HG03095 (cell line): Measurements from ENCODE around the gene PLCL1.
A peak's percentile ranks its signal among the peaks of the same experiment; 100 is the strongest.

Experiments used
- ATAC-seq: cut with Tn5 transposase; IDR thresholded peaks from one replicate; pipeline ENCODE4 v1.9.1; 2021; ENCODE audit warnings: moderate library complexity; ENCODE audit not compliant: unreplicated experiment

PLCL1 gene

DNA sequence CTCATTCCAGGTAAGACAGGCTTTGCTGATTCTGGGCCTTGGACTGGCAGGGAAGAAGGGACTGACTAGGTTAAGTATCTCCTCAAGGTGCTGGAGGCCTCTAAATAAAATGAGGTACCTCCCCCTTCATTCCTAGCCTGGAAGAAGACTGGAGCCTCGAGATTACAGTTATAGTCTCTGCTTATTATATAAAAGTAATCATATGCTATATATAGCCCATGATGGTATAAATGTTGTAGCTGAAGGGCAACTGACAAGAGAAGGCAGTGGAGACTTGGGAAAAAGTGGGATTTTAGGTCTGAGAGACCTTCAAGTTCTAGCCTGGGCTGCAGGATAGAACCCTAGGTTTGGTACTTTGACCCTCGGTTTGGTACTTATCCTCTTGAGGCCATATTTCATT, 248.3 kb downstream of the PLCL1 start:
- no peak for ATAC-seq

DNA sequence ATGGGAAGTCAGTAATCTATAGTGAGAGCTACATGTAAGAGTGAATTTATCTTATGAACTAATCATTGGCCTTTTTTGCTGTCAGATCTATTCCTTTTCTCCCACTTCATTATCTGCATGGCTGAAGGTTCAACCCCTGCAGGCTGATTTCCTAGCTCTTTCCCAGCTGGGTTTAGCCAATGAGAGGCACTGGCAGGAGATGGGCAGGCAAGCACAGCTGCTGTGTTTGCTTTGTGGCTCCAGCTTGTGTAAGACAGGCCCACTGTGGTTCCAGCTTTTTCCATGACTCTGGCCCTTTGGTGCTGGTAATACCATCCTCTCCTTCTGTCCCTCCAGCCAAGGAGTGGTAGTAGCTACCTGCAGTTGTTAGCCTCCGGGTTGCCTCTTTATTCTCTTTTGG, 248.8 kb downstream of the PLCL1 start:
- ATAC-seq, result no peak

DNA sequence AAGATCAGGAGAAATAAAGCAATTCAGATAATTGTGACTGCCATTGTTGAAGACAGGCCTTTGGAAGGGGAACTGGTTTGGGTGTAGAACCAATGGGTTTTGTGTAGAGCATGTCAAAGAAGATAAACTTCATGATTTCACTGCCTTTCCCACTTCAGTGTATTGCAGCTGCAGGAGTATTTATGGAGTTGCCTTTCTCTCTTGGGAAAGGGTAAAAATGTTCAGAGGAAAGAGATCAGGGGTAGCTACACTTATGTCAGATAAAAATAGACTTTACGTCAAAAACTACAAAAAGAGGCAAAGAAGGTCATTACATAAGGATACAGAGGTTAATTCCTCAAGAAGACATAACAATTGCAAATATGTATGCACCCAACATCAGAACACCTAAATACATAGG, 249.4 kb downstream of the PLCL1 start:
- ATAC-seq, result no peak

DNA sequence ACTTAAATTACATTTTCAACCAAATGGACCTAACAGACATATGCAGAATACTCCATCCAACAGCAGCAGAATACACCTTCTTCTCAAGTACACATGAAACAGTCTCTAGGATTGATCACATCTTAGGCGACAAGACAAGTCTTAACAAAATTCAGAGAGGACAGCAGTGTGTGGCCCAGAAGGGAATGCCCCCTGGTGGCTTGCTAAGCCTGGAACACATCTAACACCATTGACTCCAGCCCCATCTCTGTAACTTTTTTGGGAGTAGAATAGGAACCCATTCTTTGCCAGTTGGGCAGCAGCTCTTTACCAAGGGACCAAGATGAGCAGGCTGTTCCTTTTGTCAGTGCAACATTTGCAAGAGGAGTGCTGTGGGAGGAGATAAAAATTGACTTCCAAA, 249.9 kb downstream of the PLCL1 start:
- peak; percentile 89 for ATAC-seq

DNA sequence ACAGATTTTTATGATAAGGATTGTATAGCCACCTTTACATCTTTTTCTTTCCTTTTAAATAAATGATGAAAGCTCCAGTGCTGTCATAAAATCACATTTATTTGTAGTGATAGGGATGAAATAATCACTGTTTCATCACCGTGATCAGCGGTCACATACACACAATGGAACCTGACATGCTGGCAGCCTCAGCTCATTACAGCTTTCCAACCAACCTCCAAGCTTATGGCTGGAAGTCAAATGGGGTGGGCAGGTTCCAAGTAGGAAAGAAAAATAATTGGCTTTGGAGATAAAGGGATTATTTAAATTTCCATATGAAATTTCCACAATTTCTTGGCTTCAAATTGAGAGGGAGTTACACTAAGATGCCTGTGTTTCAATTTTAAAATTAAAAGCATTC, 251.3 kb downstream of the PLCL1 start:
- ATAC-seq, result no peak

DNA sequence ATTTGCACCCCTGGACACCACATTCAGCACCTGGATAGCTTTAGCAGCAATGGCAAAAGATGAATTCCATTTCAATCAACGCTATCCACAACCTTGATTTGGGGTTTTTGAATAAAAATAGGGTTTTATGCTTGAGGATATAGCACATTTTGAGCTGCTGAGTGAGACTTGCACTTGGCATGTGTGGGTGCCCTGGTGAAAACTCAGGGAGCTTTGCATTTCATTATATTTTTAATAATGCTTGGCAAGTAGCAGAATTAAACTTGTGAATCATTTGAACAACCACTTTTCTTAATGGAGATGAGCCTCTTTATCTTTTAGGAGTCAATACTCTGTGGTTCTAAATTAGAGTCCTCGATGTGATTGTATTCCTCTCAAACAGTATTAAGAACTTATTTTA, 252.4 kb downstream of the PLCL1 start:
- ATAC-seq, result no peak

DNA sequence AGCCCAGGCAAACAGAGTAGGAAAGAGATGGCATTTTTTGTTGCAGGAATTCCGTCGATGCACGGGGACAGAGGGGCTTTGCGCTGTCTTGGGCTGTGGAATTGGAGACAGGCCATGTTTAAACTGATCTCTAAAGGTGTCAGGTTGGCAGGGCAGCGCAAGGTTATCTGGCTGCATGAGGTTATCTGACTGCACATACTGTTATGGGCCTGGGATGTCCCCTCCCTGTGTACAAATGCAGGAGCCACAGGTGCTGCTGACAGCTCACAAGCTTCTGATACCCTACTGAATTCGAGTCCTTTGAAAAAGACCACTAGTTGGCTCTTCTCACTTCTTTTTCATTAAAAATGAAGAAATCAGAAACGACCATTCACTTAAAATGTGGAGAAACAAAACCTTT, 255.4 kb downstream of the PLCL1 start:
- no peak for ATAC-seq

DNA sequence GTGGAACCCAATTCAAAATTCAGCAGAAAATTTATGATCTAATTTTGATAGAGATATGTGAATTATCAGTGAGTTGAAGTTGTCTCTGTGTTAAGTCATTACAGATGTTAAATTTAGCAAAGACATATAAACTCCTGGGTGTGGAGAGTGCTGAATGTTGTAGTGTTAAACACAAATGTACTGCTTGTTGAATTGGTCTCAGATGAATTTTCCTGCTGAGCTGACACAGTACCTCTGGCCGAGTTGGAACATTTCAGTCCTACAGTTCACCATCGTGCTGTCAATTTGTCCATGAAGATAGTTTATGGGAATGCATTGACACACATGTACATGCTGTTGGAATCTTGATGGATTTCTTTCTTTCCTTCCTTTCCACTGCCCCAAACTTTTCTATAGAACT, 255.9 kb downstream of the PLCL1 start:
- no peak for ATAC-seq

DNA sequence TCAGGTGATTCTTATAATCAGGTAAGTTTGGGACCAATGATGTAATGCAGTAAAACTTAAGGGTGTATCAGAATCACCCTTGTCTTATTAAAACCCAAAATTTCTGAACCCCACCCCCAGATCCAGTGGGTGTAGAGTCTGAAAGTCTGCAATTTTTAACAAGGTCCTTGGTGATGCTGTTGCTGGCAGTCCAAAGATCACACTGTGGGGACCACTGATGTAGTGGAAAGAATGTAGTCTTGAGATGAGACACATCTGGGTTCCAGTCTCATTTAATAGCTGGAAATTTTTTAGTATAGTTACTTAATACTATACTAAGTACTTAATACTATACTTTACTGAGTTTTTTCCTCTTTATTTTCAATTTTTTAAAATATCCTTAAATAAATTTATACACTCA, 258.4 kb downstream of the PLCL1 start:
- no peak for ATAC-seq

DNA sequence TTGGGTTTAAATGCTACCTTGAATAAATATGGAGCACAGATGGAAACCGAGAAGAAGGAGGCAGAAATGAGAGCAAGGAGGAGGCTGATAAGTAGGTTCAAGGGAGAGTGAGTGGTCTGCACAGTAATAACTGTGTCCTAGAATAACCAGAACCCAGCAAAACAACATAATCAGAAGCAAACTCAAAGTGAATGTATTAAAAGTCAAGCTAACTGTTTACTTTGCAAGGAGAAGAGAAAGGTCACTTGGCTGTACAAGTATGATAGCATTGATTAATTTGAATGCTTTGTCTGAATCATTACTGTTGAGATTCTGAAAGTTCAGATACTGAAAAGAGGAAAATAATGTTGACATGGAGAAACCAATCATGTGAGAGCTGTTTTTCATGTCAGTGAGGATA, 258.8 kb downstream of the PLCL1 start:
- ATAC-seq, result no peak

DNA sequence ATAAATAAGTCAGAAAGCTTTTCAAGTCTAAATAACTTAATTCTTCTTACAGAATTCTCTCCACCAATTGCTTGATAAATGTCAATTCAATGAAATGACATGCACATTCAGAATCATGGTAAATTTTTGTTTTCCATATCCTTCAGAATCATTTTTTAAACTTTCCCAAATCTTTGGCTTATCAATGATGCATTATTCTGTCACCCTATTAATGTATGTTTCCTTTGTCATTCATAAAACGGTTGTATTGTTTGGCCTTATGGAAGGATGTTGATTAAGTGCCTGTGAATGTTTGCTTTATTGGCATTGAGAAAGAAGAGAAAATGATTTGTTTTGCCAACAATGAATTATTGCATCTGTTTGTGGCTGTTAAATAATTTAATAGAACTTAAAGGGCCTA, 260.9 kb downstream of the PLCL1 start:
- no peak for ATAC-seq

DNA sequence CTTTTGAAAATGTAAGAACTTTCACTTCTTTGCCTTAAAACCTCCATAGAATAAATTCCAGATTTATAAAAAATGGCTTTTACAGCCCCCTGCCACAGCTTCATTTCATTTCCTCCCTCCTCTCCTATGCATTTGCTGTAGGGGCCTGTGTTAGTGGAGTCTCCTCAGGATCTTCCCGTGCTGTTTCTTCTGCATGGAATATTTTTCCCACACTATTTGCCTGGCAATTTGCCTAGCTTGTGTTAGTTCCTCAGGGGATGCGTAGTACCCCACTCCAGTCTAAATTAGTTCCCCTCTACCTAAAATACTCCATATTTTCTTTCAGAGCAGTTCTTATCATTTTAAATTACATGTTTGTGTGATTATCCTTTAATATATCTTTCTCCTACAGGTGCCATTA, 262.2 kb downstream of the PLCL1 start:
- no peak for ATAC-seq

DNA sequence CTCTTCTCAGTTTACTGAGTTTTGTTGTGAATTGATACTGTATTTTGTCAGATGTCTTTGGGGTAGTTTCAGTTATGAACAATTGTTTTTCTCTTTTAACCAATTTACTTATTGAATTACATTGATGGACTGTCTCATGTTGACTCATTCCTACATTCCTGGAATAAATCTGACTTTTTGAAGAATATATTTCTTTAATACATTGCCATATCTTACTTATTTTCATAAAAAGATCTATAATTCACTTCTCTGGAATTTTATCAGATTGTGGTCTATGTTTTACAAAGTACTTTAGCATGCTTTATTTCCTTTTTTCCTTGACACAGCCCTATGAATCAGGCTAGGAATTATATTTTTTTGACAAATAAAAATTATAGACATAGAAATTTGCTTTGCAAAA, 268.3 kb downstream of the PLCL1 start:
- ATAC-seq, result no peak

DNA sequence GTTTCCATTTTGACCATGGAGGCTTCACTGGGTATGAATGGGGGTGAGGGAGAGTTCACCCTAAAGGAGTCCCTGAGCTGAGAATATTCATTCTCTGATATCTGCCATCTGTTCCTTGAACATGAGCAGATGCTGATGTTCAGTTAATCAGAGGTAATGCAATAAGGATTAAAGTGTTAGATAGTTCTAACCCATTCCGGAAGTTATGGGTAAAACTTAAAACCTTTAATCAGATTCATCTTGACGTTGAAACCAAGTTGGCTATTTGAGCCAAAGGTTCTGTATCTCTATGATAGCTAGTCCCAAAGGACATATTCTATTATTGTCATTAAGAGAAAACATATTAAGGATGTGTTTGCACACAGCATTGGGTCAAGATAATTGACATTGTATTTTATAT, 268.9 kb downstream of the PLCL1 start:
- ATAC-seq, result no peak

DNA sequence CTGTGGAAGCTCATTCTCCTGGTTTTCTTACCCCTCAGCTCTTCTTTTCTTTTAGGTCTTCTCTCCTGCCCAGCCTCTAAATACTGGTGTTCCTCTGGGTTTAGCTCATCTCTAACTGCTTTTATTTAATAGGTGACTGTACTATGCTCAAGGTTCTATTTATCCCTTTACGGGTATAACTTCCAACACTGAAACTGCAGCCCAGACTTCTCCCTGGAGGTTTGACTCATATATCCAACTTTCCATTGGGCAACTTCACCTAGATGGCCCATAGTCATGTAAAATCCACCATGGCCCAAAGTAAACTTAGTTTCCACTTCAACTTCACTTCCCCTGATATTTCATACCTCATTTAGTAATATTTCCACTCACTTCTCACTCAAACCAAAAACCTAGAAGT, 273.1 kb downstream of the PLCL1 start:
- ATAC-seq, result no peak

DNA sequence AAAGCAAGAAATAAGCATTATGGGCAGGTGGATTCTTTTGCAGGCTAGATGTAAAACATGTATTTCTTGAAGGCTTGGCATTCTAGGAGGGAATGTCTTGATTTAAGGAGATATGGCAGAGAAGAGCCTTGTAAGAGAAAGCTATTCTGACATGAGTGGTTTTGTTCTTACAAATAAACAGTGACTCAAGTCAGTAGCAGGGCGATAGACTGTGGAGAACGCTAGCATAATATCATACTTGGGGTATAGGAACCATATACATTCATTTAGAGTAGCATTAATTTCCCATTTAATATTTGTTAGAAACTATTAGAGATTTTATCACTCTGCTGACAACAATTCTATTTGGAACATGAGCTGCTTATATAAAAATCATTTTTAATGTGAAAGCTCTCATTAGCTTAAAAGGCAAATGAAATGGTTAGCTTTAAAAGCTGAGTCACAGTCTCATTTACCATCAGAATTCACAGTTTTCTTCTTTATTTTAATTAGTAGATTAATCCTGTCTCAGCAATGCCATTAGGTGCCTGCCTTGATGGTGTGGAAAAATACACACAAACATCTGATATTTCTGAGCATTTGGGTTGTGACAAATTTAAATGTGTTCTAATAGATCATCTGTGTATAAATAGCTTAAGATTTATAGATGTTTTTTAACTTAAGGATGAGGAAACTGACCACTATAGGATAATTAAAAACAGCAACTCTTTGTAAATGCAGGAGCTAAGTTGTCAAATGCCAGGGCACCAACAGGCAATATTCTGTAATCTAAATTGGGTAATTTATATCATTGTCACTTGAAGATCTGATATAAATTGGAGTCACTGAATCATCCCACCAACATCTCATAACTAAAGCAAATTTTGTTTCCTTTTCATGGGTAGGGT, 276.7 kb downstream of the PLCL1 start:
- no peak for ATAC-seq

DNA sequence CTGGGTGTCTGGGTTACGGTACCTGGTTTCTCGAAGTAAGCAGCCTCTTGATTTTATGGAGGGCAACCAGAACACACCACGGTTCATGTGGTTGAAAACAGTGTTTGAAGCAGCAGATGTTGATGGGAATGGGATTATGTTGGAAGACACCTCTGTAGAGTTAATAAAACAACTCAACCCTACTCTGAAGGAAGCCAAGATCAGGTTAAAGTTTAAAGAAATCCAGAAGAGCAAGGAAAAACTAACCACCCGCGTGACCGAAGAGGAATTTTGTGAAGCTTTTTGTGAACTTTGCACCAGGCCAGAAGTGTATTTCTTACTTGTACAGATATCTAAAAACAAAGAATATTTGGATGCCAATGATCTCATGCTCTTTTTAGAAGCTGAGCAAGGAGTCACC, 279.8 kb downstream of the PLCL1 start:
- no peak for ATAC-seq

DNA sequence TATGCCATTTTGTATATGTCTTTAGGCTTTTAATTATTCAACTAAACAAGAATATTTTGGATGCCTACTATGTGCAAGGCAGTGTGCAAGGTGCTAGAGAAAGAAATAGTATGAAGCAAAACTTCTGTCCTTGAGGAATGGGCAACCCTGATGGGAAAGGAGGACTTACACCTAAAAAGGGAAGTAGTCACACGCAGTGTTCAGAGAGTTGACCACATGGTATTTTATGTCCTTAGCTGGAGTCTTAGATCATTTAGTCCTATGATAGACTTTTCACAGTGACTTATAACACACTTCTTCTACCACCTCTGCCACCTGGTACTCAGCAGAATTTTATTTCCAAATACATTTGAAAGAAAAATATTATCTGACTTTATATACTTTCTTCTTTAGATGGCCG, 291.6 kb downstream of the PLCL1 start:
- no peak for ATAC-seq

DNA sequence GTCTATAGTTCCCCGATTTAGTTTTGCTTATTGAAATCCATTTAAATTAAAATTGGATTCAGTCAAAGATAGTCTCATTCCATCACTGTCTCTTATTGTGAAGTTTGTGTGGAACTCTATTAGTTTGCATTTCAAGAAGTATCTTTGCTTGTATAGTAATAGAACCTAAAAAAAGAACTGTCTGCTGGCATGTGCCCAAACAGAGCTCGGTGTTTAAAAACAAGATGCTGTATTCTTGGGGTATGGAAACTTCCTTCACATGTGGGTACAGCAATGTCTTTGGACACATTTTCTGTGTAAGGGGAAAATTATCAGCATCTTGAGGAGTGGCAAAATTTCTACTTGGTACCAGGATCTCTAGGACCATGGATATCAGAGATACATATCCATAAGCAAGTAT, 292.6 kb downstream of the PLCL1 start:
- no peak for ATAC-seq

DNA sequence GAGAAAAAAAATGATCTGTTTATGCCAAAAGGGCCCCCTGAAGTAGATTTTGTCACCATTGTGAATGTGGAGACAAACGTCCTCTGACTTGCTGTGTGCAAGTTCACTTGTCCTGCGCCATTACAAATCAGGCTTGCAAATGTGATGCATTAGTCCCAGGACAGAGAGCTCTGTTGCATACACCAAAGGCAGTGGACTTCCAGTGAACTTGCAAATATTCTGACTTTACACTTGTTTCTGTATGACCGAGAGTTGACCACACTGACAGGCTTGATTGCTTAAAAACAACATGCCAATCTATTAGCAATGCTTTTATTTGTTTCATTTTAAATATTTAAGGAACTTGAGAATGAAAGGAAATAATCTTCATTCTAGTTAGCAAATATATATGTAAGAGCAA, 293.2 kb downstream of the PLCL1 start:
- no peak for ATAC-seq

DNA sequence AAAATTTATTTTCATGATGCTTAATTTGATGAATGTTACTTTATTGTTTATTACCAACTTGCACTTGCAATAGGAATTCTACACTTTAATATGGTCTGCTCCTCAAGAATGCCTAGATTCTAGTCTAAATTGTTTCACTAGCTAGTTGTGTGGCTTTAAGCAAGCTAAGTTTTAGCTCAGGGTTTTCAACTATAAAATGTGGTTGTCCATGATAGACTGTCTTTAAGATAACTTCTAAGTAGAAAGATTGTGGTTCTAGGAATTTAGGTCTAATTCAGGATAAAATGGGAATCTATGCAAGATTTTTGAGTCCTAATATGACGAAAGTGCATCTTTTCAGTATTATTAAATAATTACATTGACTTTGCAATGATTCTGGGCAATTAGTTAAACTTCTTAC, 294.0 kb downstream of the PLCL1 start:
- ATAC-seq, result no peak

DNA sequence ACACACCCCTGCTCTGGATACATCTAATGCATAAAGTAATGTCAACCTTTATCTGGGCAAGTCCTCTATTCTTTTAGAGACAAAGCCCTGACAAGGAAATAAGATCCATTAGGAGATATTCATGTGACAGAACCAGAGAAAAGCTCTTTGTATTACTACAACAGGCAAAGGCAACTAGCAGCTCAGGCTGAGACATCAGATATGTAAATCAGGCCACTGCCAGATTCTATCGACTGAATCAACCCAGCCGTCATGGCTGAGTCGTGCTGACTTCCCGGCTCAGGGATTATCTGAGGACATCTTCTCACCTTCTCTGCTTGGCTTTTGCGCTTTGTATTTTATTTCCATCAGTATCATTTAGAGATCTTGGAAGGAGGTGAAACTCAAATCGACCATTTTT, 294.5 kb downstream of the PLCL1 start:
- ATAC-seq, result no peak

DNA sequence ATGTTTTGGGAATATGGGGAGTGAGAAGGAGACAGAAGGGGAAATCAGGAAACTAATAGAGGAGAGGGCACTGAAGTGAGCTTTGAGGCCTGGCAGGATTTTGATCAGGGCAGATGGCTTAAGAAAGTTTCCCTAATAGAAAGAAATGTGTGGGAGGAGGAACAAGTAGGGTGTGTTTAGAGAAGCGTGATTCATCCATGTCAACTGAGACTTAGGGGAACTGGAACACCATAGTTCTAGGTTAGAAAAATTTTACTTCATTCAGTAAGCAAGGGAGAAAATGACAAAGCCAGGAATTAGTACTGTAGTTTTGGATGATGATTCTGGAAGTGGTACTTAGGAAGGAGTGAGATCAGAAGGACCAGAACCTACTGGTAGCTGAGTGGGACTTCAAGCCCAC, 296.0 kb downstream of the PLCL1 start:
- no peak for ATAC-seq
